GM21825 (cell line): ENCODE results near the gene TREH.
A peak's percentile ranks its signal among the peaks of the same experiment; 100 is the strongest.
"Not testable (repeated sequence)": the region's sequence is repeated elsewhere in the genome, so short reads cannot be mapped to it uniquely, and the experiment has no call there.

Source experiments
- ATAC-seq: cut with Tn5 transposase; IDR thresholded peaks from one replicate; pipeline ENCODE4 v1.9.1; 2021; ENCODE audit warnings: mild to moderate bottlenecking, moderate library complexity; ENCODE audit not compliant: unreplicated experiment

The TREH gene

GRCh38 chr11:118699506-118700220 lies 20.2 kb upstream of the TREH start:
- ATAC-seq: no peak

GRCh38 chr11:118697346-118697745 lies 17.9 kb upstream of the TREH start:
- no peak for ATAC-seq

- ATAC-seq: no peak
These were observed 17.3 kb upstream of the TREH start for GRCh38 chr11:118696673-118697226.

- ATAC-seq: no peak
These were observed 15.3 kb upstream of the TREH start for GRCh38 chr11:118694771-118695170.

- no peak for ATAC-seq
These were observed 14.7 kb upstream of the TREH start for GRCh38 chr11:118694185-118694584.

- no peak for ATAC-seq
These were observed 12.7 kb upstream of the TREH start for GRCh38 chr11:118691926-118692830.

GRCh38 chr11:118690553-118691304 lies 11.3 kb upstream of the TREH start:
- no peak for ATAC-seq

- peak; percentile 63 for ATAC-seq
These were observed 10.6 kb upstream of the TREH start for GRCh38 chr11:118689852-118690552.

- ATAC-seq: no peak
These were observed 10.0 kb upstream of the TREH start for GRCh38 chr11:118689503-118689851.

GRCh38 chr11:118688851-118689502 lies 9.5 kb upstream of the TREH start:
- ATAC-seq: no peak

- ATAC-seq: not testable (repeated sequence)
These were observed 8.9 kb upstream of the TREH start for GRCh38 chr11:118688339-118688738.

GRCh38 chr11:118687906-118688305 lies 8.5 kb upstream of the TREH start:
- ATAC-seq: no peak

GRCh38 chr11:118684187-118684586 lies 4.7 kb upstream of the TREH start:
- no peak for ATAC-seq

- ATAC-seq: not testable (repeated sequence)
These were observed 3.5 kb upstream of the TREH start for GRCh38 chr11:118682939-118683338.

- ATAC-seq: no peak
These were observed 2.9 kb upstream of the TREH start for GRCh38 chr11:118682372-118682771.

GRCh38 chr11:118678908-118679307 lies 542 bp downstream of the TREH start:
- ATAC-seq: not testable (repeated sequence)

GRCh38 chr11:118677977-118678376 lies 1.5 kb downstream of the TREH start:
- no peak for ATAC-seq

- no peak for ATAC-seq
These were observed 5.4 kb downstream of the TREH start for GRCh38 chr11:118674082-118674435.

- no peak for ATAC-seq
These were observed 5.9 kb downstream of the TREH start for GRCh38 chr11:118673361-118674081.
